SIG-M5 treated with dmso at 0.1 percent for 504 hours (cell line): ENCODE results near the gene TMEM134.
"Not testable (repeated sequence)": the region's sequence is repeated elsewhere in the genome, so short reads cannot be mapped to it uniquely, and the experiment has no call there.

ENCODE experiments used
- DNase-seq: peaks from one replicate; lab custom pipeline; 2025; ENCODE audit not compliant: unreplicated experiment; lab: John Stamatoyannopoulos, UW

The TMEM134 gene, protein sequence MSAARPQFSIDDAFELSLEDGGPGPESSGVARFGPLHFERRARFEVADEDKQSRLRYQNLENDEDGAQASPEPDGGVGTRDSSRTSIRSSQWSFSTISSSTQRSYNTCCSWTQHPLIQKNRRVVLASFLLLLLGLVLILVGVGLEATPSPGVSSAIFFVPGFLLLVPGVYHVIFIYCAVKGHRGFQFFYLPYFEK

DNA sequence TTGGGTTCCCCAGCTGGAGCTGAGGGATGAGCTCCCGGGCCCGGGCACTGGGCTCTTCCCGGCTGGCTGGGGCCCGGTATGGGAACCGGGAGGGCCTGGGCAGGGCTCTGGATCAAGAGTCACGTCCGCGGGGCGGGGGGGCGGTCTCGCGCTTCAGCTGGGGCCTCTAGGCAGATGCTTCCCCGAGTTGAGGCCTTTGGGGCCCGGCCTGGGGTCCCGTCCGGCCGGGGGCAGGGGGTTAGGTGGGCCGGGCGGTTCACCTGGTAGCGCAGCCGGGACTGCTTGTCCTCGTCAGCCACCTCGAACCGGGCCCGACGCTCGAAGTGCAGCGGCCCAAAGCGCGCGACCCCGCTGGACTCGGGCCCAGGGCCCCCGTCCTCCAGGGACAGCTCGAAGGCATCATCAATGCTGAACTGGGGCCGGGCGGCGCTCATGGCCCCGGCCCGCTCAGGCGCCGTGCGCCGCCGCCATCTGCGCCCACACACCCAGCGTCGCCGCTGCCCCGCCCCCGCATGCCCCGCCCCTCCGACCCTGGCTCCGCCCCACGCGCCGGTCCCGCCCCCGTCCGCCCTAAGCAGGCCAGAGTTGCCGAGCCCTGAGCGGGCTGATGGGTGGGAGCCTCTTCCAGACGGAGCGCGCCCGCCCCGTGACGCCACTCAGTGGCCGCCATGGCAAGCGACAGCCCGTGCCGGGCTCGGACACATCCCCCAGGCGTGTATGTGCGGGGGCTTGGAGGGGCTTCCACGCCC lies at the start of gene TMEM134:
Gene TMEM134, minus strand, starts transcription at position 493 of the 749 bp plus-strand sequence. Its CDS starts 59 bp downstream, at position 434.
- peak; percentile 83 for DNase-seq

DNA sequence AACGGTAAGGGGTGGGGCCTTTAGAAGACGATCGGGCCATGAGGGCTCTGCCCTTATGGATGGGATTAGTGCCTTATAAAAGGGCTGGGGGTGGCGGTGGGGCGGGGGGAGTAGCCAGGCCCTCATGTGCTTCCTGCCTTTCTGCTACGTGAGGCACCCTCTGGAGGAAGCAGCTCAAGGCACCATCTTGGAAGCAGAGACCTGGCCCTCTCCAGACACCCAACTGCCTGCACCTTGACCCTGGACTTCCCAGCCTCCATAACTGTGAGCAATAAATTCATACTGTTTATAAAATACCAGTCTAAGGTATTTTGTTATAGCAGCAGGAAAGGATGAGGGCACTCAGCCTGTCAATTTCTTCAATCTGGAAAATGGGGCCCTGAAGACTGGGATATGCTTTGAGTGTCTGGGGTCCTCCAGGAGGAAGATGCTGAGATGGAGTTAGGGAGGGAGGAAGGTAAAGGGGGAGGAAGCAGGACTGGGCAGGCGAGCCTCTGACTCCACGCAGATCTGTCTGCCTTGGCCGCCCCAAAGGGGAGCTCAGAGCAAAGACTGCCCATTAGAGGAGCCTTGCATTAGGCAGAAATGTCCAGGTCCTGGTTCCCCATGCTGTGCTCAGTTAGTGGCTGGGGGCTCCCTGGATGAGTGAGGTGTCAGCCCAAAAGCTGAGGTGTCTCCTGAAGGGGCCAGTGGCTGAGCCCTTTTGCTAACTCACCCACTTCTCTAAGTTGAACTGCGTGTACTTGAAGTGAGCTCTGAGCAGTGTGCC lies 48.9 kb upstream of the TMEM134 start:
- DNase-seq: no peak

DNA sequence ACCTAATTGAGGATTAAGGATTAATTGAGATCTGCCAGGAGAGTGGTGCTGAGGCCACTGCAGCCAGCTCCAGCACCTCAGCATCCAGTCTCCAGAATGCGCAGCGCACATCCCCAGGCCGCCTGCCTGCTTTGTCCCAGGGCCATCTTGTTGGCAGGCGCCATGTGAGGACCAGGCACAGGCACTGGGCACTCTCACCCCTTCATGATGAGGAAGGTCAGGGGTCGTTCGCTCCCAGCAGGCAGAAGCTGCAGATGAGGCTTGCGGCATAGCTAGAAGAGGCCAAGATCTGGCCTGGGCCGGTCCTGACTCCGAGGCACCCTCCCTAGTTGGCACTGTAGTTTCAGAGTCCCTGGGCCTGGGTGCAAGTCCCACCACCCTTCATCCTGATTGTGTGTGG lies 47.8 kb upstream of the TMEM134 start:
- DNase-seq: no peak

DNA sequence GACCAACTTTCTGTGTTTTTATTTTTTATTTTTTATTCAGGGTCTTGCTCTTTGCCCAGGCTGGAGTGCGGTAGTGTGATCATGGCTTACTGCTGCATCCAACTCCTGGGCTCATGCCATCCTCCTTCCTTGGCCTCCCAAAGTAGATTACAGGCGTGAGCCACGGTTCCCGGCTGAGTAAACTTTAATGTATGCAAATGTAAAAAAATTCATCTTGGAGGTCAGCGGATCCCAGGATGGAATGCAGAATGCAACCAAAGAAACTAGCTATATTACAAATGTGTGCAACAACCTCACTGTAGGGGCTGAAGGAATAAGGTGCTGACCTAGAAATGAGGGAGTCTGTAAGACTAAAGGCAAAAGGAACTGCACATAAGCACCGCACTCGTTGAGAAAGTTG lies 45.1 kb upstream of the TMEM134 start:
- DNase-seq: no peak

DNA sequence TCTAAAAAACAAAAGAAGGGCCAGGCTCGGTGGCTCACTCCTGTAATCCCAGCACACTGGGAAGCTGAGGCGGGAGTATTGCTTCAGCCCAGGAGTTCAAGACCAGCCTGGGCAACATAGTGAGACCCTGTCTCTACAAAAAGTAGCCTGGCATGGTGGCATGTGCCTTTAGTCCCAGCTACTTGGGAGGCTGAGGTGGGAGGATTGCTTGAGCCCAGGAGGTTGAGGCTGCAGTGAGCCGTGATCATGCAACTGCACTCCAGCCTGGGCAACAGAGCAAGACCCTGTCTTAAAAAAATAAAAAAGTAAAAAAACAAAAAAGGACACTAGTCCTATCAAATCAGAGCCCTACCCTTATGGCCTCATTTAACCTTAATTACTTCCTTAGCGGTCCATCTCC lies 42.5 kb upstream of the TMEM134 start:
- DNase-seq: not testable (repeated sequence)

DNA sequence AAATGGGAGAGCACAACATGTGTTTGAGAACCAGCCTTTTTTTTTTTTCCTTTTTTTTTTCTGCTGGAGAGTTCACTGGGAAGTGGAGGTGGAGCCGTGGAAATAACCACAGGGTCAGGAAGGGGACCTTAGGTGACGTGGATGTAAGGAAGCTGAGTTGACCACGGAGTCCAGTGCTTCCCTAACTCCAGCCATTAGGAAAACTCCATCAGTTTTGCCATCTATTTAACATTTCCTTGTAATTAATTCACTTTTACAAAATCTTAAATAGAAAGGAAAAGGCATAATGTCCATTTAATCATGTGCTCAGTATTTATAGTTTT lies 40.9 kb upstream of the TMEM134 start:
- no peak for DNase-seq

DNA sequence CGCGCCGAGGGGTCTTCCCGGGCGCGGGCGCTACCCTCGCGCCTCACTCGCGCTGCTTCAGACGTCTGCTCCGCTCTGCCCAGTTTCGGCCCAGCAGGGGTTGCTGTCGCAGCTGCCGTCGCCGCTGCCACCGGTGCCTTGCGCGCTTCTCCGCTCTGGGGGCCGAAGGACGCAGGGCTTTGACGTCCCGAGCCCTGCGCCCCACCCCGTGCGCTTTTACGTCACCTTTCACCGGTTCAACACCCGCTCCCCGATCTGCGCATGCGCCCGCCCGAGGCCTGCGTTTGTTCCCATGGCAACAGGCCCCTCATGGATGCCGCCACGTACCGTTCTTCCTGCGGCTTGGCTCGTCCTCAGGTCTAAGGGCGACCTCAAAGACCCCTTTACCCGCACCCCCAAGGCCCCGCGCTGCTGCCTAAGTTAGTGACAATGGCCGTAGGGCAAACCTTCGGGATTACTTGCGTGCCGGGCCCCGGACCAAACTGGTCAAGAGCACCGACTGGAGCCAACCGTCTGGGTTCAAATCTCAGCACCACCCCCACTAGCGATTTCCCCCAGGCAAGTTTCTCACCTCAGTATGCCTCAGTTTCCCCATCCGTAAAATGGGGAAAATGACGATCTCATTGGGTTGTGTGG lies 39.6 kb upstream of the TMEM134 start:
- peak; percentile 92 for DNase-seq

DNA sequence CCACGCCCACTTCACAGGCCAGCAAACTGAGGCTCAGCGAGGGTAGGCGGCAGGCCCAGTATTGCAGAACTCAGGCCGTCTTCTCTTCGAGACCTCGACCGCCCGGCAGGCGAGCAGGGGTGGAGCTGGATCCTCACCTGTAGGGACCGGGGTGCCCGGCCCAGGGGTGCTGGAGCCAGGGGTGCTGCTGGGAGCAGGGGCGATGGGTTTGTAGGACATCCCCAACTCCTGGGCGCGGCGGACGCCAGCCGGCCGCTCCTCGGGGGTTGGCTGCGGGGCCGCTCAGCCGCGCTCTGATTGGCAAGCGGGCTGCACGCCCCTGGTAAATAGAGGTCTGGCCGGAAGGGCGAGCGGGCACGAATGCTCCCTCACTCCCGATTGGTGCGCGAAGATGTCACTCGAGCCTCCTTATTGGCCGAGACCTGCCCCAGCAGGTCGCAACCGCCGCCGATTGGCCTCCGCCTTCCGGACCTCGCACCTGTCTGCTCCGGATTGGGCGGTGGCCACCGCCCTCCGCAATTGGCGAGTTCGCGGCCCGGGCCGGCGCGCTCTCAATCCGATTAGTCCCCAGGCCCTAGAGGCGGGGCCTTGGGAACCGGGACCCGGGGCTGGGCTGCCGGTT lies 38.9 kb upstream of the TMEM134 start, which contains the start of gene CDK2AP2:
Gene CDK2AP2, minus strand, starts transcription at position 299 of the 622 bp plus-strand sequence. Its CDS starts 80 bp downstream, at position 219.
- DNase-seq: peak; percentile 97

DNA sequence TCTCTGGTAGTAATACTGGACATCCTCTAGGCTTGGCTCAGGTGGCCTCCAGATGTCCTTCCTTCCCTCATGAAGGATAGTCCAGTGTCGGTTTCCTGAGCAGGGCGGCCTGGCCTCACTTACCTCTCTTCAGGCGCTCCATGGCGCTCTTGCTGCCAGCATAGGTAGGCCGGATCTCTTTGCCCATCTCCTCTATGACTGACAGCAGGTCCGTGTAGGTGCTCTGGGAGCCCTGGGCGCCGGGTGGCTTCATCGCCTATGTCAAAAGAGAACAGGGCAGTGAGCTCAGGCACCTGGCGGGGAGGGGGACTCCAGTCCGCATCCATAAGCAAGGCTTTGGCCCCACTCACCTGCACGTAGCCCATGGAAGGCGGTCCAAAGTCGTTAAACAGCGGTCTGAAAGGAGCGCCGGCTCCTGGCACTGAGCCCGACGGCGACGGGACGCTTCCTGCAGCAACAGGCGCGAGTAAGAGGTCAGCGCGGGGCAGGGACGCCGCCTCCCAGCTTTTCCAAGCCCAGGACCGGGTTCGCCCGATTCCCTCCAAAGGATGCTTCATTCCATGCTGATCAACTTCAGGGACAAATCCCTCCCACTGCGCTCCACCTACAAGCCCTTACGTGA lies 38.3 kb upstream of the TMEM134 start:
- DNase-seq: no peak

DNA sequence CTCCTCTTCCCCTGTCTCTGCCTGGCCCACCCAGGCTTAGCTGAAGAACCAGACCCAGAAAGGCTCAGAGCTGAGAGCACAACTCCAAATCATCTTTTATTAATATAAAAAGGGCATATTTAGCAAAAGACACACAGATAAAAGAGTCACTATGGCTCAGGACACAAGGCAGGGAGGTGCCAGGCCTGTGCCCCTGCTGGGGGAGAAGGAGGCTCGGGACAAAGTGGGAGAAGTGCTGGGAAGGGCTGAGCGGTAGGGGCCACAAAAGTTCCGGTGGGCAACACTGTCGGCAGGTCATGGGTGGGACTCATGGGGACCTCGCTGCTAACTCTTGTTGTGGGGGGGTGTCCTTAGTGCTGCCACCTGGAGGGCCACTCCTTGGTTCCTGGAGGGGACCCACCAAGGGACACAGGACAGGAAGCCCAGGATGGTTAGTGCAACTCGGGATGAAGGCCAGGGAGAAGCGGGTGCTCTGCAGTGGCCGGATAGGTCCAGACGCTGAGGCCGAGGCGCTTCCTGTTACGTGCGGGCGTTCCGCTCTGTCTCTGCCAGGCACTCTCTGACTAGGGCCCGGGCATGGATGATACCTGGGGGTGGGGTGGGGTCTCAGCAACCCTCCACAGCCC lies 37.5 kb upstream of the TMEM134 start:
- no peak for DNase-seq

DNA sequence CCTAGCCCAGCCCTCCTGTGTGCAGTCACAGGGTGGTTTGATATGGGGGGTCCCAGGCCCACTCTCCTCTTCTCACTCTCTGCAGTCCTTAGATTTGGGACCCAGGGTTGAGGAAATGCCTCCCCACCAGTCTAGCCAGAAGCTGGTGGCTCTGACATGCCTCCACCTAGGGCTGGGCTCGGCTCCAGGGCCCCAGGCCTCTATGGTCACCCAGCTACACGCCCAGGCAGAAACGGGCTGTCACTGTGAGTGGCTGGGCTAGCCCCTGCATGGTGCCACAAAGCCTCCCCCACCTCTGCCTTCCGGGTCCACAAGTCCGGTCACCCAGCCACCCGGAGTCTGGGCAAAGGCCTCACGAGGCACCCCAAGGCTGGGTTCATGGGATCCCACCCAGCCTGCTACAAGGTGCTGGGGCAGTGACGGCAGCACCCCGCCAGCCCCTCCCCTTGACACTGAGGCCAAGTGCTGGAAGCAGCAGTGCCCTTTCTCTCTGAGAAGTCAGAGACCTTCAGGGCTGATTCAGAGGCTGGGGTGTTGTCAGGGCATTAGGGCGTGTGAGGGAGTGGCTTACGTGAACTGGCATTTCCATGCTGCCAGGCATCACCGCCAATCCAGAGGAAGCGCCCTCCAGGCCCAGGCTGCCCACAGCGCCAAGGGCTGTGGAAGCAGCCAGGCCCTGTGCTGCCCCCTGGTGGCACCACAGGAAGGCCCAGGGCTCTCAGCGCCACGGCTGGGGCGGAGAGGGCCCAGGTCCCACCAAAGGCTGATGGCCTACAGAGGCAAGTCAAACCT lies 36.8 kb upstream of the TMEM134 start:
- DNase-seq: peak; percentile 88

DNA sequence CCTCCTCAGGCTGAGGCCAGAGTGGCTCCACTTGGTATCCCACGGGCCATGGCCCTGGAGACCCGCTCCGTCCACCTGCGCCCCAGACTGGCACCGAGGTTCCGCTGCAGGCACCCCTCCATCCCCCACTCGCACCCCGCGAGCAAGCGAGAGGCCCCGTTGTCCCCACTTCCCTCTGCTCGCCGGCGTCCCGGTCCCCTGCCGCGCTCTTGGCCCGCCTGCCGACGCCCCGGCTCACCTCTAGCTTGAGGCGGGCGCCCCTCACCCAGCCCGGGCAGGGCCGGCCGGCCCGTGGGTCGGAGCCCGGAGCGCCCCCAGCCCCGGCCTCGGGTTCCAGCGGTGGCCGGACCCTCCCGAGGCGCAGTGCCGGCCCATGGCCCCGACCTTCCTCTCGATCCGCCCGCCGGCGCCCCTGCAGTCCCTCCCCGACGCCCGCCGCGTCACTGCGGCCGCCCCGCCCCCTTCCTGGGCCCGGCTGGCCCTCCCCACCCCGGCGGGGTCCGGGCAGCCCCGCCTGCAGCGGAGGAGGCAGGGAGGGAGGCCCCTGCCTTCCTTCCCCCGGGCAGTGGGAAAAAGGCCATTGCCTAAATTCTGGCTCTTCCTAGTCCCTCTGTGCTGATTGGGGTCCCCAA lies 36.0 kb upstream of the TMEM134 start, which contains the start of gene PITPNM1:
Gene PITPNM1, minus strand, starts transcription at position 414 of the 632 bp plus-strand sequence. CDS start 1,183 bp downstream, outside the sequence.
- DNase-seq: peak; percentile 45

DNA sequence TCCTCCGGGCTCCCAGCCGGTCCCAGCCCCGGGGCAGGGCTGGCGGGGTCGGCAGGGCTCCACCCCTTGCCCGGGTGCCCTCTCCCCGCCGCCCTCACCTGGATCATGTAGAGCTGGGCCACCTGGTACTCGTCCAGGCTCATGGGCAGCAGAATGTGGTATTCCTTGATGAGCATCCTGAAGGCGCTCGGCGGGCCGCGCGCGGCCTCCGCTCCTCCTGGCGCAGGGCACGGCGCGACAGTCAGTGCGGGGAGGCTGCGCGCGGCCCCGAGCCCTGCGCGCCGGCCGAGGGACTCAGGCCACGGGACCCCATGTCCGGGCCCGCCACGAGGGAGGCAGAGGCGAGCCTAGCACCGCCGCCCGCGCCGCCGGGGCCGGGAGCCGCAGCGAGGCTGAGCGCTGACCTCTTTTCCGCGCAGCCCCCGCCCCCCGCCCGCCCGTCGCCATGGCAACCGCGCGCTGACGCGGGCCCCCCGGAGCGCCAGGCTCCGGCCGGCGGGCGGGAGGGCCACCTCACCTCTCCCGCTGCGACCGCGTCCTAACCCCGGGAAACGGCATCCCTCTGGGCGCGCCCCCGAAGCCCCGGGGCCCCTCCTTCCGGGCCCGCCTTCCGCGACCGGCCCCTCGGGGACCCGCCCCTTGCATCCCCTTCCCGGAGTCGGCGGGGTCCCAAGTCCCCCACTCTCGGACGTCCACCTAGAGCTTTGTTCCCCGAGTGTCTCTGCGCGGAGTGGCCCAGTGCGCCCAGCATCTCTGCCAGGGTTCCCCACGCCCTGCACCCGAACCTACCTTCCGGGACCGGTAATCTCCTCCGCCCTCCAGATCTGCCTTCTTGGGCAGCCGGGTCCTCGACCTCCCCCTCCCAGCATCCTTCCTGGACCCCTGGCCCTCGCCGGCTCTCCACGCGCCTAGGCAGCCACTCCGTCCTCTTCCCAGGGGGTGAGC lies 35.2 kb upstream of the TMEM134 start:
- DNase-seq: no peak

DNA sequence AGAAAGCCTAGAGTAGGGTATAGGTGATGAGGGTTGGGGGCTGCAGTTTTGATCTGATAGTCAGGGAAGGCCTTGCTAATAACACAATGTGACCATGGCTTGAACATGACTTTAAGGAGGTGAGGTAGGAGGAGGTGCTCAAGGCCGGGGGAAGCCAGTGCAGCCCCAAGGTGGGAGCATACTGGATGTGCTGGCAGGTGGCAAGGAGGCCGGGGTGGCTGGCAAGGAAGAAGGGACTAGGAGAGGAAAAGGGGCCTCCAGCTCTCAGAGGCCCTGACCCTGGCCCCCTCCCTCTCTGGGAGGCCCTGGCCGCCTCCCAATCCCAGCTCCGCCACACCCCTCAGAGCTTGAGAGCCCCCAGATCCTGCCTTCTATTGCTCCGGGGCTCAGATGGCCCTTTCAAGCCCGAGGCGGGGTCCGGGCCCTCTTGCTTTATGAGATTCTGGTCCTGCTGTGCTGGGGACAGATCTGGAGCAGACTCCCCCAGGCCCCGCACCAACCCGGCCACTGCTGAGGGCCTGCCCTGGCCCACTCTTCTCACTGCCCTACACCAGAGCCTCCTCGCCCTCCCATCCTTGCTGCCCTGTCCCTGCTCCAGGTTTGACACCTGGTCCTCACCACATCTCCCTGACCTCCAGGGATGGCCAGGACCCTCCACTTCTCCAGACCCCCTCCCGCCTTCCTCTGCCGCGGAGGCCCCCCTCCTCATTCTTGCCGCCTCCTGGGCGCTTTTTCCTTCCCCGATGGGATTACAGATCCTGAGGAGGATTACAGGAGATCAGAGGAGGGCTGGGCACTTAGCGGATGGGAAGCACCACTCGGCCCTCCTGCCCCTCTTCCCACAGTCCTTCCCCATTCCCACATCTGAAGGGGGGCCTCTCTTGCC lies 34.3 kb upstream of the TMEM134 start:
- no peak for DNase-seq

DNA sequence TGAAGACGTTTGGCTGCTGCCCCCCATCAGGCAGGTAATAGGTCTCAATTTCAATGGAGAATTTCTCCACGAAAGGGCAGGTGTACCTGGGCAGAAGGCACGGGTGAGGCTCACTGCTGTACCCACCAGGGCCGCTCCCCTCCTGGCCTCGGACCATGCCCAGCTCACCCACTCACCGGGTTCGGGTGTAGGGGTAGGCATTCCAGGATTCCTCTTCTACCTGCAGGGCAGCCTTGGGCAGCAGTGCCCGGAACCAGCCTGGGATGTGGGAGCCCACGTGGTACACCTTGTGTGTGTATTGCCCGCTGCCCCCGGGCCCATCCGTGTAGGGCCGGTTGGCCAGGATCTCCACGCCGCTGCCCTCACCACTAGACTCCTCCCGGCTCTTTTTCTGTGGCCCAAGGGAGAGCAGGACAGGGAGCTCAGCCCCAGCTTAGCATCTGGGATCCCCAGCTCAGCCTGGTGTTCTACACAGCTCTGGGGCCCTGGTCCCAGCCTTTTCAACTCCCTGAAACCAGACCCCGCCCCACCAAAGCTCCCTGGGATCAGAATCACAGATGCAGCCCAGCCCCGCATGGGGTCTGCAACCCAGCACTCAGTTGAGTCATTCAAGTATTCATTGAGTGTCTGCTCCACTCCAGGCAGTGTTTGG lies 33.4 kb upstream of the TMEM134 start:
- no peak for DNase-seq

DNA sequence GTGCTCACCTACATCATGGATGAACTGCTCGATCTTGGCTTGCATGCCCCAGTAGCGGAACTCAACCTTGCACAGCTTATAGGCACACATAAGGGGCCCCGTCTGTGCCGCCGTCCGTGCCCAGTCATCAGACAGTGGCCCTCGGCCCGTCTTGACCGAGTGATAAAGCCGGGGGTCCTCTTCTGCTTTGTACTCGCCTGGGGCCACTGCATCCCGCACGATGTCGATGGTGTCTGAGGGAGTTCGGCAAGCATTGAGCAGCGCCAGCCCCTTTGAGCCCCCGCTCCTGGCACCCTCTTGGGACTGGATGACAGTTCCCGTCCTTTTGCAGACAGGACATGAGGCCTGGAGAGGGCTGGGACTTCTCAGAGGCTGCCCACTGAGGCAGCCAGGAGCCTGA lies 32.8 kb upstream of the TMEM134 start:
- DNase-seq: no peak
